Left ventricle myocardium superior (tissue), 1 donor: Measurements from ENCODE around the gene ETNK2. TPM values are rescaled to one million over a fixed set of nuclear protein-coding genes. Genes with fewer than 3 reads are reported as not detected.

Experiments
- ATAC-seq: fragments of 200-7000 bp; cut with Tn5 transposase; one replicate; pipeline ENCODE4 v1.9.1; 2020; ENCODE audit warnings: mild to moderate bottlenecking, moderate library complexity
- DNase-seq: peaks from one replicate; pipeline ENCODE4 v3.0.0-alpha.2; 2020
- intact Hi-C: fragments of 100-400 bp; cut with micrococcal nuclease; formaldehyde crosslinking; loops from one replicate; pipeline ENCODE4 v1.11.0; 2022
- total RNA-seq: library from RNA; stranded (reverse); fragmentation: NEBNext Ultra II Directional; extraction: Animal tissue kit (Norgen Biotek cat#: 25700); gene quantifications from one replicate; pipeline ENCODE4 v1.2.1, GENCODE V29; 2021
- donor health status: DM: no; HTN: yes; CAD: no; lungs with severe emphysema.

The ETNK2 gene
- total RNA-seq, 1 donor from 2014 or later, result 3.3 TPM

DNA sequence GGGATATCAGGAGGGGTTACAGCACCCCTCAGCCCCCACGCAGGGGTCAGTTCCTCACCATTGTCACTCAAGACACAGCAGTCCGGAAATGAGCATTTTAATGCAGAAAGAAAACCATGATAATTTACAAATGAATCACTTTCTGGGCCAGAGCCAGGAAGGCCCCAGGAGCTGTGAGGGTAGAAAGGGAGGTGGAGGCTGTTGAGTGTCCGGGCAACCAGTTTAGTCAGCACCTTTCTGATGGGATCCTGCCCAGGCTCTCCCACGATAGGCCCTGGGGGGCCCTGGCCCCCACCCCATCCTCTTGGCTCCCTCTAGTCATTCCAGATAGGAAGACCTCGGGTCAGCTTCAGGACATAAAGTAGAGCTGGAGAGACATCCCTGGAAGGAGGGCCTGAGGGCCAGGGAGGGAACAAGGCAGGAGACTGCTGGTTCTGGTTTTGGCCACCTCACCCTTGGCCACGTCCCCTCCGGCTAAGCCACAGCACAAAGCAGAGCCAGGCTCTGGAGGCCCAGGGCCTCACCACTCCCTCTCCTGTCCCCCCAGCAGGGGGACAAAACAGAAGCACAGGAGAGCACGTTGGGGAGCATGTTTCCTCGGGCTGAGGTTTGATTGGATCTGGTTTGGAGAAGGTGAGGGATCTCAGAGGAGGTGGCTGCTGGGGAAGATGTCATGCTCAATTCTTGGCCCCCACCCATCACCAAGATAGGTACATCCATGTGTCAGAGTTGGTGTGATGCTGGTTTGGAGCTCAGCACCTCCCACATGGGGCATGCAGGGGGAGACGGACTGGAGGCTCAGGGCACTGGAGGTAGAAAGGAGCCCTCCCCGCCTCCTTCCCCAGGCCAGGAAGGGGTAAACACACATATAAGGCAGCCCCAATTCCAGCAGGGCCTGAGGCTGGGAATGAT lies 20.6 kb downstream of the ETNK2 start:
- ATAC-seq (no peak), DNase-seq (no peak)
- intact Hi-C loops, result no loop called here

DNA sequence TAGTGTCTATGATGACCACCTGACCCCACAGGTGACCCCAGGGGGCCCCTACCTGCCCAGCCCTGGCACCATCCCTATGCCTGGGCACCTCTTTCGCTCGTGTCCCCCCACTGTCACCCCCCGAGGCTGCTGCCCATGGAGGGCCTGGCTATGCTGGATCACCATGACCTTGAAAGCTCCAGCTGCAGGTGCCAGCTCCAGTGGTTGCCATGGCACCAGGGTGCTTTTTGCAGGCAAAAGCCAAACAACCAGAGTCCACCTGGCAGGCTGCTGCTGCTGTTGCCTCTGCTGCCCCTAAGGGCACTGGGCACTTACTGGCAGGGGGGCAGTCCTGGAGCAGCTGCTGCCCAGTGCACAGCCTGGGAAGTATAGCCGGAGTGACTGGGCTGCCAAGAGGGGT lies 21.7 kb downstream of the ETNK2 start:
- ATAC-seq (no peak), DNase-seq (no peak)
- intact Hi-C loops, result no loop called here

- DNase-seq (peak; percentile 81), ATAC-seq (peak; percentile 88)
- intact Hi-C loops, result loop anchor here (5.0 kb wide), 1 partner anchor 267 kb away; the partner anchor contains the start of gene SNRPE
These were observed 22.6 kb downstream of the ETNK2 start for GRCh38 chr1:204128964-204129896.

GRCh38 chr1:204128464-204128963 lies 23.3 kb downstream of the ETNK2 start:
- intact Hi-C loops, result loop anchor here (5.0 kb wide), 1 partner anchor 266 kb away; the partner anchor contains the start of gene SNRPE
- DNase-seq (no peak), ATAC-seq (no peak)

GRCh38 chr1:204127597-204128242 lies 24.1 kb downstream of the ETNK2 start:
- DNase-seq (peak; percentile 71), ATAC-seq (peak; percentile 55)
- intact Hi-C loops, result loop anchor here (5.0 kb wide), 1 partner anchor 265 kb away; the partner anchor contains the start of gene SNRPE

- intact Hi-C loops, result loop anchor here (5.0 kb wide), 1 partner anchor 265 kb away; the partner anchor contains the start of gene SNRPE
- DNase-seq (no peak), ATAC-seq (peak; percentile 8)
These were observed 24.9 kb downstream of the ETNK2 start for GRCh38 chr1:204126956-204127355.

GRCh38 chr1:204126386-204126785 lies 25.5 kb downstream of the ETNK2 start:
- DNase-seq, result no peak
- ATAC-seq, result no peak
- intact Hi-C loops, result loop anchor here (5.0 kb wide), 1 partner anchor 264 kb away; the partner anchor contains the start of gene SNRPE

DNA sequence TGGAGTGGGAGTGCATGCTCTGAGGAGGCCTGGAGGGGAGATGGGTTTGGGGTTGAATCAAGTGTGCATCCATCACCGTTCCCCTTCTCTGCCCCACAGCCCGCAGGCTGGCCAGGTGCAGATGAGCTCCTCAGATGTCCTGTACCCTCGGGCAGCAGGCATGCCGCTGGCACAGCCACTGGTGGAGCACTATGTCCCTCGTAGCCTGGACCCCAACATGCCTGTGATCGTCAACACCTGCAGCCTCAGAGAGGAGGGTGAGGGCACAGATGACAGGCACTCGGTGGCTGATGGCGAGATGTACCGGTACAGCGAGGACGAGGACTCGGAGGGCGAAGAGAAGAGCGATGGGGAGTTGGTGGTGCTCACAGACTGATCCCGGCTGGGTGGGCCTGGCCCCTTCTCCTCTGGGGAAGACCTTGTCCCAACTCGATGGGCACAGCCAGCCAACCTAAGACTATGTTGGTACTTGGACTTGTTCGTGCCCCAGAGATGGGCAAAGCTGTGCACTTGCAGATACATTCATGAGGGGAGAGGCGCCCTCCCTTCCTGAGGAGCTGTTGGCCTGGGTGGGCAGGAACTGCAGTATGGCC lies 26.0 kb downstream of the ETNK2 start:
- ATAC-seq, result no peak
- no peak for DNase-seq
- intact Hi-C loops, result loop anchor here (5.0 kb wide), 1 partner anchor 264 kb away; the partner anchor contains the start of gene SNRPE

DNA sequence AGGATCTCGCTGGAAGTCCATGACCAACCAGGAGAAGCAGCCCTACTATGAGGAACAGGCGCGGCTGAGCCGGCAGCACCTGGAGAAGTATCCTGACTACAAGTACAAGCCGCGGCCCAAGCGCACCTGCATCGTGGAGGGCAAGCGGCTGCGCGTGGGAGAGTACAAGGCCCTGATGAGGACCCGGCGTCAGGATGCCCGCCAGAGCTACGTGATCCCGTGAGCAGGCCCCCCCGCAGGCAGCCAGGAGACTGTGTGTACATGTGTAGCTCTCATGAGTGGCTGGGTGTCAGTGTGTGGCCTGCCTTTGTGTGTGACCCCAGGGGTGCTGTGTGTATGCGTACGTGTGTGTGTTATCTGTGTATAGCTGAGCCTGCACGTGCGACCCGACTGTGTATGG lies 27.2 kb downstream of the ETNK2 start:
- intact Hi-C loops, result loop anchor here (5.0 kb wide), 1 partner anchor 262 kb away; the partner anchor contains the start of gene SNRPE
- ATAC-seq, result no peak
- no peak for DNase-seq

- intact Hi-C loops, result no loop called here
- no peak for ATAC-seq
- DNase-seq, result no peak
These were observed 28.5 kb downstream of the ETNK2 start for GRCh38 chr1:204123376-204123775.

DNA sequence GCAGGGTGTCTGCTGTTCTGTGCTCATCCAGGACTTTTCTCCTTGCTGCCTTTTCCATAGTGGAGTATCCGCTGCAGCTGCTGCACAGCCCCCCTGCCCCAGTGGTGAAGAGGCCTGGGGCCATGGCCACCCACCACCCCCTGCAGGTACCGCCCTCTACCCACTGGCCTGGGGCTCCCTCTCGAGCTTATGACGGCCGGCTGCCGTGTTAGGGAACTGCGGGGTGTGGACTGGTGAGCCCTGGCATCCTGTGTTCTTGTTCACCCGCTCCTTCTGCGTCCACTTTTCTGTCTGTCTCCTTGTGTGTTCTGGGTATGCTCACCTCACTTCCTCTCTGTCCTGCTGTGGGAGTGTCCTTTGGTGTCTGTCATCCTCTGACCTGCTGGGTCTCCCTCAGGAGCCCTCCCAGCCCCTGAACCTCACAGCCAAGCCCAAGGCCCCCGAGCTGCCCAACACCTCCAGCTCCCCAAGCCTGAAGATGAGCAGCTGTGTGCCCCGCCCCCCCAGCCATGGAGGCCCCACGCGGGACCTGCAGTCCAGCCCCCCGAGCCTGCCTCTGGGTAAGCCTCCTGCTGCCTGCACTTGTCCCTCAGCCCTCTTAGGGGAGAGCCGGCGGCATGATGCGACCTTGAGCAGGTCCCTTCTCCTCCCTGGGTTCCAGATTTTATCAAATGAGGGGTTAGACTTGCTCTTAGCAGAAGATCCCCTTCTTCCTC lies 29.8 kb downstream of the ETNK2 start:
- intact Hi-C loops, result no loop called here
- ATAC-seq, result no peak
- DNase-seq, result peak; percentile 17

DNA sequence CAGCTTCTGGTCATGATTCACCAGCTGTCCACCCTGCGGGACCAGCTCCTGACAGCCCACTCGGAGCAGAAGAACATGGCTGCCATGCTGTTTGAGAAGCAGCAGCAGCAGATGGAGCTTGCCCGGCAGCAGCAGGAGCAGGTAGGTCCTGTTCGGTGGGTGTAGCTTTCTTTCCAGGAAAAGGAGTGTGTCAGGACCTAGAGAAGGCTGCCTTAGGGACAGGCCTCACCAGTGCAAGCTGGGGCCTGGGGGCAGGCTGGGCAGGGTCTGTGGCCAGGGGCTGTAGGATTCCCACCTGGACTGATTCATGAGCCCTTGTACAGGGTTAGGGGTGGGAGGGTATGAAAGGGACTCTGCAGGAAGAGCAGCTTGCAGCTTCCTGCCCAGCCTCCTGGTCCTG lies 35.3 kb downstream of the ETNK2 start:
- no peak for DNase-seq
- no peak for ATAC-seq
- intact Hi-C loops, result no loop called here

- intact Hi-C loops, result no loop called here
- DNase-seq, result peak; percentile 3
- no peak for ATAC-seq
These were observed 36.7 kb downstream of the ETNK2 start for GRCh38 chr1:204115116-204115515.

DNA sequence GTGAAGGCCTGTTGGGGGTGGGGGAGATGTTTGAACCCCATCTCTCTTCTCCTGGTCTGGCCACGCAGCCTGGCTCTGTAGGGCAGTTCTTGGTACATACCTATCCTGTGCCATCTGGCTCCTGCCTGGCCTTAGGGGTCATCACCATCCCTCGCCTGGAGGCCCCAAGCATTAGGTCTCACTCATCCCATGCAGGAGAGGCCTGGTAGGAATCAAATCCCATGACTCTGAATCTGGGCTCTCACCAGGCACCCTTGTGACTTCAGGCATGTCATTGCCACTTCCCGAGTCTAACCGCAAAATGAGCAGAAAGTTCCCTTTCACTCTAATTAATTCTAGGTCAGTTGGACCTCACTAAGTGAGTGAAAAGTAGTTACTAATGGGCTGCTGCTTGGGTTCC lies 37.2 kb downstream of the ETNK2 start:
- intact Hi-C loops, result no loop called here

DNA sequence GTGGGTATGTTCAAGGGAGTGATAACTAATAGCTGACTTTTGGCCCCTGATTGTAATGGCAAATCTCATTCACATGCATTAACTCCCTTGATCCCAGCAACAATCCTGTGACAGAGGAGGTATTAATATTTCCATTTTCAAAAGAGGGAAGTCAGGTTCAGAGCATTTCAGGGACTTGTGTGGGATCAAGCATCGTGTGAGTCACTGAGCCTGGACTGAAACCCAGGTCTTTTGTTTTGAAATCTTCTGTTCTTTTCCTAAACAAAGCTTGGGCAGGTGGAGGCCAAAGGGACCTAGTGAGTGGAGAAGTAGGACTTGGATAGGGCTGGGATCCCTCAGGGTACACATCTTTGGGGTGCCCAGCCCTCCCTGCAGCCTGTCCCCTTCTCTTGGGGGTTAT lies 37.9 kb downstream of the ETNK2 start:
- ATAC-seq, result no peak
- intact Hi-C loops, result no loop called here
- DNase-seq, result no peak

More for the DNA sequence above, 37.2 kb downstream of the ETNK2 start:
- ATAC-seq, result no peak
- DNase-seq, result peak; percentile 16

- DNase-seq (peak; percentile 14), ATAC-seq (no peak)
- intact Hi-C loops, result no loop called here
These were observed 38.7 kb downstream of the ETNK2 start for GRCh38 chr1:204112876-204113730.
